ENCODE data around the gene PCDHGA12.
"Not testable (repeated sequence)": the region's sequence is repeated elsewhere in the genome, so short reads cannot be mapped to it uniquely, and the experiment has no call there.

The PCDHGA12 gene

DNA sequence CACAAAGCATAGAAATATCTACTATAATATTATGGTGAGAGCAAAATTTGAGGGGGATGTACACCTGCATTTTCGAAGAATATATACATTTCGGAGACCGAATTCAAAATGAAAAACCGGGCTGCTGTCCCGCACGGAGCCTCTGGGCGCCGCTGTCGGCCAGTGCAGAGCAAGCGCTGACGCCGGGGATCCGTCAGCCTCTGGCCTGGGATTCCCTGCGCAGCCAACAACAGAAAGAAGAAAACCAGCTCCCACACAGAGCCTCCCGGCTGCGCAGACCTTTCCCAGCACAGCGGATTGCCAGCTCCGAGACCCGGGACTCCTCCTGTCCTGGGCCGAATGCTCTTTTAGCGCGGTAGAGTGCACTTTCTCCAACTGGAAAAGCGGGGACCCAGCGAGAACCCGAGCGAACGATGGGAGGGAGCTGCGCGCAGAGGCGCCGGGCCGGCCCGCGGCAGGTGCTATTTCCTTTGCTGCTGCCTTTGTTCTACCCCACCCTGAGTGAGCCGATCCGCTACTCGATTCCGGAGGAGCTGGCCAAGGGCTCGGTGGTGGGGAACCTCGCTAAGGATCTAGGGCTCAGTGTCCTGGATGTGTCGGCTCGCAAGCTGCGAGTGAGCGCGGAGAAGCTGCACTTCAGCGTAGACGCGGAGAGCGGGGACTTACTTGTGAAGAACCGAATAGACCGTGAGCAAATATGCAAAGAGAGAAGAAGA lies 22.4 kb upstream of the PCDHGA12 start, which contains the start of gene PCDHGB6:
PCDHGB6 (plus strand) TSS at position 232 of the 716 bp plus-strand sequence; CDS start at position 414, 182 bp downstream.
- DNase-seq (ENCODE audit: low read depth in 2 of 2): not testable (repeated sequence)

- DNase-seq (ENCODE audit: low read depth in 2 of 2): no peak
Measured at GRCh38 chr5:141409598-141410306, 20.6 kb upstream of the PCDHGA12 start.

DNA sequence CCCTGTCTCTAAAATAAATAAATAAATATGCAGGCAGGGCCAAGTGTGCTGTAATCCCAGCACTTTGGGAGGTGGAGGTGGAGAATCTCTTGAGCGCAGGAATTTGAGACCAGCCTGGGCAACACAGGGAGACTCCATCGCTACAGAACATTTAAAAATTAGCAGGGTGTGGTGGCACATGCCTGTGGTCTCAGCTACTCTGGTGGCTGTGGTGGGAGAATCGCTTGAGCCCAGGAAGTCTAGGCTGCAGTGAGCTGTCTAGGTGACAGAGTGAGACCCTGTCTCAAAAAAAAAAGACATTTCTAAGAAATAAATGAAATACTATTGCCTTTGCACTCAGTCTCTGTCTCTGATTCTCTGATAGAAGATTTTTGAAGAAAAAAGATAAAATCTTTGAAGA lies 18.7 kb upstream of the PCDHGA12 start:
- DNase-seq (ENCODE audit: low read depth in 2 of 2): no peak

DNA sequence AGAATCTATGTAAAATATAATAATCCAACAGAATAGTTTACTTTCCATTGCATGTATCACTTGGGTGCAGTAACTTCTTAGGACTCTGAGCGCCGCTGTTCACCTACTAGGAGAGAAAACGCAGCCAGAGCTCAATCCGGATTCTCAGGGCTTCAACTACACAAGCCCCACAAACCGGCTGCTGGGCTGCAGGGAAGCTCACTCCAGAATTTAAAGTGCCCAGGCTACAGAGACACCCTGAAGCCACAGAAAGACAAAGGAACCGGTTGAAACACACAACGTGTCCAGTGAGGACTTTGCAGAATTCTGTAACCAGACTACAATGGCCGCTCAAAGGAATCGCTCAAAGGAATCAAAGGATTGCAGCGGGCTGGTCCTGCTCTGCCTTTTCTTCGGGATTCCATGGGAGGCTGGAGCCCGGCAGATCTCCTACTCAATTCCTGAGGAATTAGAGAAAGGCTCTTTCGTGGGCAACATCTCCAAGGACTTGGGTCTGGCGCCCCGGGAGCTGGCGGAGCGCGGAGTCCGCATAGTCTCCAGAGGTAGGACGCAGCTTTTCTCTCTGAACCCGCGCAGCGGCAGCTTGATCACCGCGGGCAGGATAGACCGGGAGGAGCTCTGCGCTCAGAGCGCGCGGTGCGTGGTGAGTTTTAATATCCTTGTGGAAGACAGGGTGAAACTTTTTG lies 17.3 kb upstream of the PCDHGA12 start, which contains the start of gene PCDHGA10:
PCDHGA10 (plus strand) TSS at position 134 of the 686 bp plus-strand sequence; CDS start at position 323, 189 bp downstream.
- DNase-seq (ENCODE audit: low read depth in 2 of 2): peak in 1 of 2 donors; percentile 38

- DNase-seq (ENCODE audit: low read depth in 2 of 2): no peak
Measured at GRCh38 chr5:141413540-141414069, 16.7 kb upstream of the PCDHGA12 start.

GRCh38 chr5:141414548-141415274 lies 15.6 kb upstream of the PCDHGA12 start:
- not testable (repeated sequence) for DNase-seq (ENCODE audit: low read depth in 2 of 2)

DNA sequence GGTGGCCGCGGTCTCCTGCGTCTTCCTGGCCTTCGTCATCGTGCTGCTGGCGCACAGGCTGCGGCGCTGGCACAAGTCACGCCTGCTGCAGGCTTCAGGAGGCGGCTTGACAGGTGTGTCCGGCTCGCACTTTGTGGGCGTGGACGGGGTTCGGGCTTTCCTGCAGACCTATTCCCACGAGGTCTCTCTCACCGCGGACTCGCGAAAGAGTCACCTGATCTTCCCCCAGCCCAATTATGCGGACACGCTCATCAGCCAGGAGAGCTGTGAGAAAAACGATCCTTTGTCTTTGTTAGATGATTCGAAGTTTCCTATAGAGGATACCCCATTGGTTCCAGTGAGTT lies 15.1 kb upstream of the PCDHGA12 start:
- not testable (repeated sequence) for DNase-seq (ENCODE audit: low read depth in 2 of 2)

- DNase-seq (ENCODE audit: low read depth in 2 of 2): not testable (repeated sequence)
Measured at GRCh38 chr5:141417494-141418172, 12.7 kb upstream of the PCDHGA12 start, which contains the start of gene PCDHGB7. TSS of gene PCDHGB7 (plus strand) at chr5:141417677. CDS start at chr5:141417860, 183 bp downstream.

GRCh38 chr5:141419074-141419880 lies 11.0 kb upstream of the PCDHGA12 start:
- no peak for DNase-seq (ENCODE audit: low read depth in 2 of 2)

DNA sequence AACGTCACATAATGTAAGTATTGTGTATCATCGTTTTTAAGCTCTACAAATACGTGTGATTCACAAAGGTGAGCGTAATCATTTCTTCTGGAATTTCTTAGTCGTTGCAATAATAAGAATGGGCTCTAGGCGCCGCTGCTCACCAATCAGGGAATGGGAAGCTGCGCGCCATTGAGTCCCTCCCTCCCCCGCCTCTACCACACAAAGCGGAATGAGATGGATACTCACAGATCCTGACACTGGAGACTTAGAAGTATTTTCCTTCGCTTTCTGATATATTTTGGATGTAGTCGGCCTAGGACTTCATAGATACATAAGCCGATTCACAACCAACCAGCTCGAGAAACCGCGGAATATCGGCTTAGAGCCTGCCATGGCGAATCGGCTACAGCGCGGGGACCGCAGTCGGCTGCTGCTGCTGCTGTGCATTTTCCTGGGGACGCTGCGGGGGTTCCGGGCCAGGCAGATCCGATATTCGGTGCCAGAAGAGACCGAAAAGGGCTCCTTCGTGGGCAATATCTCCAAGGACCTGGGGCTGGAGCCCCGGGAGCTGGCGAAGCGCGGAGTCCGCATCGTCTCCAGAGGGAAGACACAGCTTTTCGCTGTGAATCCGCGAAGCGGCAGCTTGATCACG lies 9.3 kb upstream of the PCDHGA12 start, which contains the start of gene PCDHGA11:
PCDHGA11 (plus strand) TSS at position 197 of the 634 bp plus-strand sequence; CDS start at position 374, 177 bp downstream.
- DNase-seq (ENCODE audit: low read depth in 2 of 2): no peak

- DNase-seq (ENCODE audit: low read depth in 2 of 2): no peak
Measured at GRCh38 chr5:141421489-141421855, 8.8 kb upstream of the PCDHGA12 start.

GRCh38 chr5:141422742-141423291 lies 7.5 kb upstream of the PCDHGA12 start:
- DNase-seq (ENCODE audit: low read depth in 2 of 2): no peak

GRCh38 chr5:141427783-141428426 lies 2.4 kb upstream of the PCDHGA12 start:
- DNase-seq (ENCODE audit: low read depth in 2 of 2): no peak

- DNase-seq (ENCODE audit: low read depth in 2 of 2): no peak
Measured at GRCh38 chr5:141431286-141431685, 979 bp downstream of the PCDHGA12 start.

GRCh38 chr5:141432308-141432707 lies 2.0 kb downstream of the PCDHGA12 start:
- DNase-seq (ENCODE audit: low read depth in 2 of 2): not testable (repeated sequence)

GRCh38 chr5:141432726-141433125 lies 2.4 kb downstream of the PCDHGA12 start:
- not testable (repeated sequence) for DNase-seq (ENCODE audit: low read depth in 2 of 2)

DNA sequence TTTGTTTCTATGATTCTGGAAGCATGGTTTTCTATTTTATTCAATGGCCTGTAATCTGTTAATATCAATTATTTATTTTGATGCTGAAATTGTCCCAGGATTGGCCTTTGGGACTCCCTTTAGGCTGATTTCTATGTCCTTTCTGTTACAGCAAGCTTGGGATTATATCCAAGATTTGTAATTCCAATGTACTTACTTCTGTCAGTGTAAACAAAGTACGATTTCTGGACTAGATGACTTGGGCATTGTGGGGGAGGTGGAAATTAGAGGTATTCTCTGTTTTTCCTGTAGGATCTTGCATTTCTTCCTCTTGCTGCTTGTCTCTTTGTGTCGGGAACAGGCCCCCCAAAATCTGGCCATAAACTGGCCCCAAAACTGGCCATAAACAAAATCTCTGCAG lies 3.7 kb downstream of the PCDHGA12 start:
- no peak for DNase-seq (ENCODE audit: low read depth in 2 of 2)

- DNase-seq (ENCODE audit: low read depth in 2 of 2): no peak
Measured at GRCh38 chr5:141437221-141437620, 6.9 kb downstream of the PCDHGA12 start.
